Neural progenitor cell (in vitro differentiated cells): Measurements from ENCODE around the gene AADAC. TPM values are rescaled to one million over a fixed set of nuclear protein-coding genes. Genes with fewer than 3 reads are reported as not detected.
"Not testable (repeated sequence)": the region's sequence is repeated elsewhere in the genome, so short reads cannot be mapped to it uniquely, and the experiment has no call there.

ENCODE experiments used
- DNase-seq: peaks from one replicate; pipeline ENCODE4 v3.0.0-alpha.2; 2016; ENCODE audit warnings: low spot score
- H2AFZ ChIP-seq: fragments of 200-600 bp; sonication (generic); replicated peaks from 2 replicates; pipeline ENCODE4 v1.6.1; 2016; ENCODE audit warnings: antibody characterized with exemption
- H3F3A ChIP-seq: fragments of 200-600 bp; sonication (generic); 2 replicates; pipeline ENCODE4 v1.6.1; 2016; ENCODE audit warnings: antibody characterized with exemption, low read depth
- H3K27ac ChIP-seq: fragments of 200-600 bp; sonication (generic); 2 replicates; pipeline ENCODE4 v1.5.1; 2016; ENCODE audit warnings: mild to moderate bottlenecking
- H3K27me3 ChIP-seq: fragments of 200-600 bp; sonication (generic); 2 replicates; pipeline ENCODE4 v1.6.1; 2016; ENCODE audit warnings: mild to moderate bottlenecking, moderate library complexity
- H3K36me3 ChIP-seq: fragments of 200-600 bp; sonication (generic); 2 replicates; pipeline ENCODE4 v1.5.1; 2016
- H3K4me1 ChIP-seq: fragments of 200-600 bp; sonication (generic); 2 replicates; pipeline ENCODE4 v1.6.1; 2016; ENCODE audit warnings: mixed run types
- H3K4me2 ChIP-seq: fragments of 200-600 bp; sonication (generic); 2 replicates; pipeline ENCODE4 v1.6.1; 2016
- H3K4me3 ChIP-seq: fragments of 200-600 bp; sonication (generic); 2 replicates; pipeline ENCODE4 v1.5.1; 2016
- H3K79me2 ChIP-seq: fragments of 200-600 bp; sonication (generic); 2 replicates; pipeline ENCODE4 v1.6.1; 2016; ENCODE audit warnings: low read depth
- H3K9ac ChIP-seq: fragments of 200-600 bp; sonication (generic); 2 replicates; pipeline ENCODE4 v1.6.1; 2016
- H3K9me3 ChIP-seq: fragments of 200-600 bp; sonication (generic); 2 replicates; pipeline ENCODE4 v1.5.1; 2016; ENCODE audit warnings: low read depth
- H4K20me1 ChIP-seq: fragments of 200-600 bp; sonication (generic); 2 replicates; pipeline ENCODE4 v1.6.1; 2016; ENCODE audit warnings: low read depth
- H3K27ac Mint-ChIP-seq: 3 replicates; pipeline ENCODE4 v1.8.0; 2021; ENCODE audit warnings: mixed read lengths
- H3K27me3 Mint-ChIP-seq: 2 replicates; pipeline ENCODE4 v1.8.0; 2022; ENCODE audit warnings: low read depth, mild to moderate bottlenecking, inconsistent platforms, moderate library complexity, mixed read lengths; ENCODE audit not compliant: insufficient read depth
- H3K36me3 Mint-ChIP-seq: 3 replicates; pipeline ENCODE4 v1.8.0; 2021; ENCODE audit warnings: mixed read lengths
- H3K4me1 Mint-ChIP-seq: 3 replicates; pipeline ENCODE4 v1.8.0; 2021; ENCODE audit warnings: mixed read lengths
- H3K4me3 Mint-ChIP-seq: 3 replicates; pipeline ENCODE4 v1.8.0; 2021; ENCODE audit warnings: mild to moderate bottlenecking, moderate library complexity, mixed read lengths
- H3K9me3 Mint-ChIP-seq: 3 replicates; pipeline ENCODE4 v1.8.0; 2020; ENCODE audit warnings: mixed read lengths
- CTCF ChIP-seq: fragments of 200-600 bp; sonication (generic); IDR thresholded peaks from 2 replicates; pipeline ENCODE4 v1.5.1; 2017; ENCODE audit warnings: antibody characterized with exemption, mild to moderate bottlenecking
- EZH2 ChIP-seq: fragments of 200-600 bp; sonication (generic); IDR thresholded peaks from 2 replicates; pipeline ENCODE4 v1.6.1; 2017; ENCODE audit warnings: antibody characterized with exemption, mild to moderate bottlenecking, moderate library complexity
- EZH2phosphoT487 ChIP-seq: fragments of 200-600 bp; sonication (generic); IDR thresholded peaks from 2 replicates; pipeline ENCODE4 v1.6.1; 2017; ENCODE audit warnings: antibody characterized with exemption
- total RNA-seq: library from RNA; depleted of rRNA; stranded (reverse); fragments of >200 nt; gene quantifications from 2 replicates; pipeline ENCODE4 v1.2.3, GENCODE V29; 2015; ENCODE audit warnings: low replicate concordance

AADAC gene, protein sequence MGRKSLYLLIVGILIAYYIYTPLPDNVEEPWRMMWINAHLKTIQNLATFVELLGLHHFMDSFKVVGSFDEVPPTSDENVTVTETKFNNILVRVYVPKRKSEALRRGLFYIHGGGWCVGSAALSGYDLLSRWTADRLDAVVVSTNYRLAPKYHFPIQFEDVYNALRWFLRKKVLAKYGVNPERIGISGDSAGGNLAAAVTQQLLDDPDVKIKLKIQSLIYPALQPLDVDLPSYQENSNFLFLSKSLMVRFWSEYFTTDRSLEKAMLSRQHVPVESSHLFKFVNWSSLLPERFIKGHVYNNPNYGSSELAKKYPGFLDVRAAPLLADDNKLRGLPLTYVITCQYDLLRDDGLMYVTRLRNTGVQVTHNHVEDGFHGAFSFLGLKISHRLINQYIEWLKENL
- not detected in 2 replicates for total RNA-seq

- no peak within 1 kb of the TSS for H3K27ac ChIP-seq
- Mint-ChIP-seq H3K4me1 (peaks cover 3% of the 10 kb centered on the region), H3K27me3 (no peaks in the 10 kb centered on the region), H3K36me3 (no peaks in the 10 kb centered on the region), H3K4me3 (no peak within 1 kb of the TSS), H3K27ac (no peak within 1 kb of the TSS), H3K9me3 (no peaks in the 10 kb centered on the region)
- H3K79me2 ChIP-seq, result no peaks in the 10 kb centered on the region
- no peak for DNase-seq
- H3F3A ChIP-seq, result no peaks in the 10 kb centered on the region
- H4K20me1 ChIP-seq, result no peaks in the 10 kb centered on the region
- no peak within 1 kb of the TSS for H3K4me2 ChIP-seq
- no peak within 1 kb of the TSS for H3K4me3 ChIP-seq
- H3K36me3 ChIP-seq, result no peaks in the 10 kb centered on the region
- TF ChIP-seq CTCF (no peak), EZH2phosphoT487 (no peak), EZH2 (no peak)
- no peaks in the 10 kb centered on the region for H3K27me3 ChIP-seq
- no peak within 1 kb of the TSS for H2AFZ ChIP-seq
- H3K4me1 ChIP-seq, result peaks cover 5% of the 10 kb centered on the region
- H3K9ac ChIP-seq, result no peak within 1 kb of the TSS
- H3K9me3 ChIP-seq, result no peaks in the 10 kb centered on the region
Observed at GRCh38 chr3:151813799-151814198, at the start of gene AADAC. Gene AADAC, plus strand, starts transcription at chr3:151814116. Its CDS starts 47 bp downstream, at chr3:151814163.

DNA sequence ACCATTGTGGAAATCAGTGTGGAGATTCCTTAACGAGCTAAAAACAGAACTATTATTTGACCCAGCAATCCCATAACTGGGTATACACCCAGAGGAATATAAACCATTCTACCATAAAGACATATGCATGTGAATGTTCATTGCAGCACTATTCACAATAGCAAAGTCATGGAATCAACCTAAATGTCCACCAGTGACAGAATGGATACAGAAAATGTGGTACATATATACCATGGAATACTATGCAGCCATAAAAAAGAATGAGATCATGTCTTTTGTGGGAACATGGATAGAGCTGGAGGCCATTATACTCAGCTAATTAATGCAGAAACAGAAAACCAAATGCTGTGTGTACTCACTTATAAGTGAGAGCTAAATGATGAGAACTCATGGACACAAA is 49.2 kb upstream of the AADAC start:
- H3K4me1 ChIP-seq, H3K9me3 ChIP-seq, DNase-seq, H3K79me2 ChIP-seq, H3K27me3 ChIP-seq, H3K4me2 ChIP-seq, H3K4me1 Mint-ChIP-seq, H3K9ac ChIP-seq, H3F3A ChIP-seq, H4K20me1 ChIP-seq, H3K36me3 Mint-ChIP-seq, H3K9me3 Mint-ChIP-seq, H3K27ac ChIP-seq, H3K4me3 ChIP-seq, H3K27ac Mint-ChIP-seq, H3K4me3 Mint-ChIP-seq, H2AFZ ChIP-seq, H3K27me3 Mint-ChIP-seq, H3K36me3 ChIP-seq: not testable (repeated sequence)

DNA sequence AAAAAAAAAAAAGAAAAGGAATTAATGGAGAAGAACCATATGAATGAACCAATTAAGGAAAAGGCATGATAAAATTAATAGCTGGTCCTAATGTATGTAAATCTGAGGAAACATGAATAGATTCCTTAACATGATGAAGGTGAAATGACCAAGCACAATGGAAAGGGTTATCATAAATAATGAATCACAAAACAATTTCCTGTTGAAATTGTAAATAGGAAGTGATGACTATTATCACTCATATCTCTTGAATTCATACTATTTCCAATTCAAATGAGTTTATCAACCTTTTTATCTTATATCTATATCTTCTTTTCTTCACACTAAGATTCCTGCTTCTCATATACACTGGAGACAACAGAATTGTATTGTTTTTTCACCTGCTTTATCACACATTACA is 48.2 kb upstream of the AADAC start:
- Mint-ChIP-seq H3K36me3 (no peaks in the 10 kb centered on the region), H3K4me1 (peaks cover 4% of the 10 kb centered on the region), H3K27ac (no peak overlapping the region), H3K4me3 (no peak overlapping the region), H3K9me3 (no peaks in the 10 kb centered on the region), H3K27me3 (no peaks in the 10 kb centered on the region)
- TF ChIP-seq EZH2phosphoT487, result no peak
- no peak for TF ChIP-seq CTCF
- no peak for TF ChIP-seq EZH2
- no peak for DNase-seq
- H3K4me2 ChIP-seq, result no peak overlapping the region
- H4K20me1 ChIP-seq, result no peaks in the 10 kb centered on the region
- H3K27ac ChIP-seq, result no peak overlapping the region
- H3K9me3 ChIP-seq, result no peaks in the 10 kb centered on the region
- no peak overlapping the region for H3K9ac ChIP-seq
- H3K79me2 ChIP-seq, result no peaks in the 10 kb centered on the region
- no peak overlapping the region for H2AFZ ChIP-seq
- no peaks in the 10 kb centered on the region for H3K27me3 ChIP-seq
- no peaks in the 10 kb centered on the region for H3F3A ChIP-seq
- H3K4me3 ChIP-seq, result no peak overlapping the region
- no peaks in the 10 kb centered on the region for H3K36me3 ChIP-seq
- no peaks in the 10 kb centered on the region for H3K4me1 ChIP-seq

GRCh38 chr3:151766454-151766853 is 47.5 kb upstream of the AADAC start:
- Histone ChIP-seq H3K4me1 (no peaks in the 10 kb centered on the region), H3K36me3 (no peaks in the 10 kb centered on the region), H3K27ac (no peak overlapping the region), H4K20me1 (no peaks in the 10 kb centered on the region), H3K4me3 (no peak overlapping the region), H3K9me3 (no peaks in the 10 kb centered on the region), H3K27me3 (no peaks in the 10 kb centered on the region), H3K9ac (no peak overlapping the region), H3K79me2 (no peaks in the 10 kb centered on the region), H2AFZ (no peak overlapping the region), H3K4me2 (no peak overlapping the region), H3F3A (no peaks in the 10 kb centered on the region)
- DNase-seq, result no peak
- Mint-ChIP-seq H3K27ac (no peak overlapping the region), H3K4me1 (peaks cover 4% of the 10 kb centered on the region), H3K27me3 (no peaks in the 10 kb centered on the region), H3K9me3 (no peaks in the 10 kb centered on the region), H3K4me3 (no peak overlapping the region), H3K36me3 (no peaks in the 10 kb centered on the region)
- TF ChIP-seq EZH2, result no peak
- no peak for TF ChIP-seq EZH2phosphoT487
- no peak for TF ChIP-seq CTCF
